Activated CD4-positive, alpha-beta T cell treated with anti-CD3 and anti-CD28 coated beads, Interleukin-2, amount 50 U/mL, for 24 hours (primary cell): Measurements from ENCODE around the gene KRT40.

Source experiments
- DNase-seq, 2 donors: peaks; one replicate each; pipeline ENCODE4 v3.0.0-alpha.2; 2020; ENCODE audit warnings: low read depth in 1 of 2, low spot score in 1 of 2

Gene KRT40

GRCh38 chr17:40952661-40953060, 31.5 kb downstream of the KRT40 start:
- no peak for DNase-seq

GRCh38 chr17:40952154-40952553, 32.0 kb downstream of the KRT40 start:
- no peak for DNase-seq

DNA sequence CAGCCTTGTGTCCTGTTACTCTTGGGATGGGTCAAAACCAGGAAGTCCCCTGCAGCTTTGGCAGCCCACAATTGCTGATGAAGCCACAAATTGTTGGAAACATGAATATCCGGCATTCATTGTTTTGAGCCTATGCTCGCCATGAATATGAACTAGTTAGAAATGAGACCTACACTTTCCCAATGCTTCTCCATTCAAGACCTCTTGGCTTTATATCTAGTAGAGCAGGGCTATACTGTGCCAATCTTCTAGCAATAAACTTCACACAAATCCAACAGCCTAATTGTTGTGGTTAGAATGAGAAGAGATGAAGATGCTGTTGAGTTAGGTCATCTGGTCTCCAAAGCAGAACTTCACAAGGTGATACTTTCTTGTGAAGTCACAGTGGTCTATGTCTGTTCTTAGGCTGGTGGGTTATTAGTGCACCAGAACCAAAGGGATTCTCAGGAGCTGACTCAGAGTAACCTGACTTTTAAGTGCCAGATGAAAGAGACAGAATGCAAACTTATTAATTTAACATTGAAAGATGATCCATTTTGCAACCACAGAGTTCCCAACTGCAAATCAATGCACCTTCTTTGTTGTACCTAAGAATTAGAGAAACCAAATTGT, 33.0 kb downstream of the KRT40 start:
- no peak for DNase-seq

DNA sequence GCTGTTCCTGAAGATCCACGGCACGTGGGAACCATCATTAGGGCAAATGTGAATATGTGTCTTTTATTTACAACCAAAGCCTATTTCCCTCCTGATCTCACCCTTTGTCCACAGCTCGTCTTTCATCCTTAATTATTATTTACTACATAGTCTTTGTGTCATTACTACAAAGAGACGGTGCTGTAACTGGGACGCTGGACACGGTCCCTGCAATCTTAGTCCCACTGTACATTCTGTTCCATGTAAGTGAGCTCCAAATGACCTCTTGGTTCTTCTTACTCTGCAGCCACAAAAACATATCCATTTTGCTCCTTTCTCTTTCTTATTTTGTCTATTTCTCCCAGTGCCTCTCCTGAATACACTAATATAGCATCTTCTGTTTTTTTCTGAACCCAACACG, 34.0 kb downstream of the KRT40 start:
- no peak for DNase-seq

- DNase-seq: no peak
Measured at GRCh38 chr17:40949418-40949817, 34.7 kb downstream of the KRT40 start.

DNA sequence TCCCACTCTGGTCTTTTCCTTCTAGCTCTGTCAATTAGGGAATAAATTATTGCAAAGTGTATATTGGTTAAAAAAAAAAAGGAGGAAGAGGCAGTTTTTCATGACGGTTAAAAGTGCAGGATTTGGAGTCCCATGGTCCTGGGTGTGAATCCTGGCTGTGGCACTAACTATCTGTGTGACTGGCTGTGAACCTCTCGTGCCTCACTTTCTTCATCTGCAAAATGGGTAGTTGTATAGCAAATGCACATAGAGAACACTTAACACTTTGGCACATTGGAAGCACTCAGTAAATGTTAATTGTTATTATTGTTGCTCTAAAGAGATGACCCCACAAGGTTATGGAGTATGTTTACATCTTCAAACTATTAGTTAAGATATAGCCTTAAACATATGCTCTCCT, 36.2 kb downstream of the KRT40 start:
- DNase-seq: no peak

DNA sequence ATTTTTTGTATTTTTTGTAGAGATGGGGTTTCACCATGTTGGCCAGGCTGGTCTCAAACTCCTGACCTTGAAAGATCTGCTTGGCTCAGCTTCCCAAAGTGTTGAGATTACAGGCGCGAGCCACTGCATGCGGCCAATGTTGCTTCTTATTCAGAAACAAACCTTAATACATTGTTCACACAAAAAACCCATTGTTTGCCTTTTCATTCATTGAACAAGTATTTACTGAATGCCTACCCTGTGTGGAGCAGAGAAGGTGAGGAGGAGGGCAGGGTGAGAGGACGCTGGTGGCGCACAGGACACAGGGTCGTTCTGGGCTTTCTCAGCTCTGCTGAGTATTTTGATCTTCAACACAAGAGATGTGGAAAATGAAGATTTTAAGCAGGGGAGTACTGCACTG, 38.7 kb downstream of the KRT40 start:
- DNase-seq: no peak

- DNase-seq: no peak
Measured at GRCh38 chr17:40944531-40944930, 39.6 kb downstream of the KRT40 start.

DNA sequence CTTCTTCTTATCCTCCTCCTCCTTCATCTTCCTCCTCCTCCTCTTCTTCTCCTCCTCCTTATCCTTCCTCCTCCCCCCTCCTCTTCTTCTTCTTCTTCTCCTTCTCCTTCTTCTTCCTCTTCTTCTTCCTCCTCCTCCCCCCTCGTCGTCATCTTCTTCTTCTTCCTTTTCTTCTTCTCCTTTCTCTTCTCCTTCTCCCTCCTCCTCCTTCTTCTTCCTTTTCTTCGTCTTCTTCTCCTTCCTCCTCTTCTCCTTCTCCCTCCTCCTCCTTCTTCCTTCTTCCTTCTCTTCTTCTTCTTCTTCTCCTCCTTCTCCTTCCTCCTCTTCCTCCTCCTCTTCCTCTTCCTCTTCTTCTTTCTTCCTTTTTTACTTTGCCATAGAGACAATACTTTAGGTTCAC, 41.6 kb downstream of the KRT40 start:
- no peak for DNase-seq

- no peak for DNase-seq
Measured at GRCh38 chr17:40940266-40940665, 43.9 kb downstream of the KRT40 start.

DNA sequence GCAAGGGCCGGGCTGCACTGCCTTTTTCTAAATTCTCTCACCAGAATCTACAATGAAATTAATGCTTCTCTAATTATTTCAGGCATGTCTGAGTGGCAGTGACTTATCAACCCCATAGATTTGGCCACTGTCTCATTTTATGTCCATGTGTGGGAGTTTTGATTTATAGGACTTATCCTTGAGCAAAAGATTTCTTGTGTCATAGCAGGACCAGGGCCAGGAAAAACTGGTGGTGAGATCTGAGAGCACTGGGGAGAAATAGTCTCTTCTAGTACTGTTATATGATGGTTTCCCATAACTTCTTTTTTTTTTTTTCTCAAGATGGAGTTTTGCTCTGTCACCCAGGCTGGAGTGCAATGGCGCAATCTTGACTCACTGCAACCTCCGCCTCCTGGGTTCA, 45.1 kb downstream of the KRT40 start:
- DNase-seq: no peak

GRCh38 chr17:40937384-40937819, 46.7 kb downstream of the KRT40 start, which contains the start of gene KRT23:
Gene KRT23, minus strand, starts transcription at chr17:40937646. Its CDS starts 1,043 bp downstream, at chr17:40936603.
- no peak for DNase-seq

- no peak for DNase-seq
Measured at GRCh38 chr17:40936976-40937375, 47.1 kb downstream of the KRT40 start.

- no peak for DNase-seq
Measured at GRCh38 chr17:40936437-40936971, 47.6 kb downstream of the KRT40 start.

GRCh38 chr17:40935624-40936023, 48.5 kb downstream of the KRT40 start:
- no peak for DNase-seq

GRCh38 chr17:40932608-40933007, 51.5 kb downstream of the KRT40 start:
- no peak for DNase-seq

DNA sequence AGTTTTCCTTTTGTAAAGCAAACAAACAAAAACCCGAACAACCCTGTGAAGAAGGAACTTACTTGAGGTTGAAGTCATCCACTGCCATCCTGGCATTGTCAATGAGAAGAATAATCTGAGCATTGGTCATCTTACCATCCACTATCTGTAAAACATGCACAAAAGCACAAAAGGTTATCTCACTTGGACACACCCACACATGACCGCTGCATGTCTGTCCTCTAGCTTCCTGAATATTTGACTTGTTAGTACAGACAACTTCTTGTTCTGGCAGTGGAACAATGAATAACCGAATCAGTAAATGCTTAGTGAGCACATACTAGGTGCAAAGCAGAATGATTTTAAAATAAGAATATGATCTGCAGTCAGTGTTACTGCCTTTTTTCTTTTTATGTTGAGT, 52.8 kb downstream of the KRT40 start:
- no peak for DNase-seq
